ENCODE data around the gene NEURL1.

- TF ChIP-seq, protein P1, sequence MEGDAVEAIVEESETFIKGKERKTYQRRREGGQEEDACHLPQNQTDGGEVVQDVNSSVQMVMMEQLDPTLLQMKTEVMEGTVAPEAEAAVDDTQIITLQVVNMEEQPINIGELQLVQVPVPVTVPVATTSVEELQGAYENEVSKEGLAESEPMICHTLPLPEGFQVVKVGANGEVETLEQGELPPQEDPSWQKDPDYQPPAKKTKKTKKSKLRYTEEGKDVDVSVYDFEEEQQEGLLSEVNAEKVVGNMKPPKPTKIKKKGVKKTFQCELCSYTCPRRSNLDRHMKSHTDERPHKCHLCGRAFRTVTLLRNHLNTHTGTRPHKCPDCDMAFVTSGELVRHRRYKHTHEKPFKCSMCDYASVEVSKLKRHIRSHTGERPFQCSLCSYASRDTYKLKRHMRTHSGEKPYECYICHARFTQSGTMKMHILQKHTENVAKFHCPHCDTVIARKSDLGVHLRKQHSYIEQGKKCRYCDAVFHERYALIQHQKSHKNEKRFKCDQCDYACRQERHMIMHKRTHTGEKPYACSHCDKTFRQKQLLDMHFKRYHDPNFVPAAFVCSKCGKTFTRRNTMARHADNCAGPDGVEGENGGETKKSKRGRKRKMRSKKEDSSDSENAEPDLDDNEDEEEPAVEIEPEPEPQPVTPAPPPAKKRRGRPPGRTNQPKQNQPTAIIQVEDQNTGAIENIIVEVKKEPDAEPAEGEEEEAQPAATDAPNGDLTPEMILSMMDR (IDR thresholded peaks at IDR 0.05) = no peak
- TF ChIP-seq EP300 (IDR thresholded peaks at IDR 0.05) (no peak), POLR2A (IDR thresholded peaks at IDR 0.05) (no peak)
These were observed 109.9 kb downstream of the NEURL1 start for GRCh38 chr10:103603382-103603781.

Measured in tibial nerve (tissue), 4 donors.